GM23248 (cell line): ENCODE measurements around the gene SLC2A4.

Experiments
- EZH2 ChIP-seq: fragments of 200-600 bp; sonication (generic); IDR thresholded peaks from 2 replicates; pipeline ENCODE4 v1.6.1; 2018; ENCODE audit warnings: antibody characterized with exemption, mild to moderate bottlenecking; ENCODE audit not compliant: insufficient read depth, poor library complexity, severe bottlenecking
- EZH2phosphoT487 ChIP-seq: fragments of 200-600 bp; sonication (generic); IDR thresholded peaks from 2 replicates; pipeline ENCODE4 v1.6.1; 2018; ENCODE audit warnings: antibody characterized with exemption, moderate library complexity, mild to moderate bottlenecking, low read depth; ENCODE audit not compliant: insufficient read depth

DNA sequence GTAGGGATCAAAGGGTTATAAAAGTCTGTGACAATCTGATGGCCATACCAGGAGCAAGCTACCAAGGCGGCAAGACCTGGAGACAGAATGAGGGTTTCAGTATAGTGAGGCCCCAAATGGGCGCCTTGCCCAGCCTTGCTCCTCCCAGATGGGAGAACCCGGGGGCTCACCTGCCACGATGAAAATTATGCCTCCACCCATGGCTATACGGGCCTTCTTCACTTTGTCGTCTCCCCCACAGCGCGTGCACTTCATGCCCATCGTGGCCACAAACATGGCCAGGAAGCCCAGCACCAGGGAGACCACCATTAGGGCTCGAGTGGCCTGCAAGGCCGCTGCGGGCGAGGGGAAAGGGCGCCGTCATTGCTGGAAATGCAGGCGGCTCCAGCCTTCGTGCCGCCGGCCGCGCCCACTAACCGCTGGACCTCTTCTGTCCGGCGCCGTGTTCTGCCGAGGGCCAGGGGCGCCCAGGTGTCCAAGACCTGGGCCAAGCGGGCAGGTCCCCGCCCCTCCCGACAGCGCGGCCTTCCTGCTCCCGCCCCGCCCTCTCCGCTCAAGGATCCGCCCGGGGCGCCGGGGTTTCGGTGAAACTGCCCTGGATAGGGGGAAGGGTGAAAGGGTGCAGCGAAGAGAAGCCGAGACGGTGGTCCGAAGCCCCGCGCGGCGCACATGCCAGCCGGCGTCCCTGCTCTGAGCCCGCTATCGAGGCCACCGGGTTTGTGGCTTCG is 20.7 kb upstream of the SLC2A4 start:
- no peak for TF ChIP-seq EZH2
- TF ChIP-seq EZH2phosphoT487: no peak
